Spinal cord (tissue), 10 donors: ENCODE measurements around the gene CFH. TPM values are rescaled to one million over a fixed set of nuclear protein-coding genes. Genes with fewer than 3 reads are reported as not detected.
"Not testable (repeated sequence)": the region's sequence is repeated elsewhere in the genome, so short reads cannot be mapped to it uniquely, and the experiment has no call there.

Experiments used
- DNase-seq, 6 donors: peaks; one replicate each; pipeline versions ENCODE4 v3.0.0 to v3.0.0-alpha.2; 2013 to 2015; ENCODE audit warnings: low spot score in 6 of 6, low read depth in 4 of 6
- H3K27ac ChIP-seq: one replicate; pipeline ENCODE4 v1.5.1; 2013; ENCODE audit warnings: low read depth, low read length, control low read depth
- H3K27me3 ChIP-seq: one replicate; pipeline ENCODE4 v1.6.1; 2013; ENCODE audit warnings: low read length; ENCODE audit not compliant: control insufficient read depth, insufficient read depth
- H3K36me3 ChIP-seq: one replicate; pipeline ENCODE4 v1.6.1; 2013; ENCODE audit warnings: low read length; ENCODE audit not compliant: control insufficient read depth, insufficient read depth
- H3K4me1 ChIP-seq: one replicate; pipeline ENCODE4 v1.6.1; 2013; ENCODE audit warnings: low read length; ENCODE audit not compliant: control insufficient read depth, insufficient read depth
- H3K4me3 ChIP-seq: one replicate; pipeline ENCODE4 v1.5.1; 2013; ENCODE audit warnings: low read depth, low read length, control low read depth
- H3K9me3 ChIP-seq: one replicate; pipeline ENCODE4 v1.6.1; 2013; ENCODE audit warnings: low read length; ENCODE audit not compliant: control insufficient read depth, insufficient read depth
- WGBS: methylation state at CpG from one replicate; pipeline ENCODE4 v1.1.5; 2013; ENCODE audit warnings: missing lambda C conversion rate; ENCODE audit not compliant: insufficient coverage; 5-methylcytosine and 5-hydroxymethylcytosine counted together
- polyA plus RNA-seq, 2 donors: library from polyadenylated mRNA; unstranded; fragments of 120-200 nt; gene quantifications; one replicate each; pipeline ENCODE4 v1.2.1, GENCODE V29; 2013; ENCODE audit not compliant: insufficient read length in 2 of 2
- total RNA-seq, 2 donors: library from RNA; depleted of rRNA in 1 of 2; stranded (reverse); fragments of 120-200 nt in 1 of 2; fragments of >200 nt in 1 of 2; gene quantifications; one replicate each; pipeline versions ENCODE4 v1.2.3 to v1.2.4, GENCODE V29; 2013 to 2014
- donor health status: healthy.

Gene CFH
- total and polyA plus RNA-seq, 4 donors, result 12.4 to 982 (median 132) TPM

- DNase-seq, result no peak
- Histone ChIP-seq H3K36me3 (no peaks in the 10 kb centered on the region), H3K4me1 (no peaks in the 10 kb centered on the region), H3K27ac (no peak overlapping the region), H3K9me3 (no peaks in the 10 kb centered on the region), H3K27me3 (no peaks in the 10 kb centered on the region), H3K4me3 (no peak overlapping the region)
- 97% methylated on average over 4 of the region's 6 CpGs for WGBS
Measured at GRCh38 chr1:196637606-196638005, 14.2 kb upstream of the CFH start.

- no peaks in the 10 kb centered on the region for H3K27me3 ChIP-seq
- WGBS, result no CpG with 5 or more reads among the region's 2 CpGs
- no peaks in the 10 kb centered on the region for H3K36me3 ChIP-seq
- no peak overlapping the region for H3K4me3 ChIP-seq
- no peak overlapping the region for H3K27ac ChIP-seq
- peak in 2 of 6 donors; percentile 6 to 25 for DNase-seq
- H3K4me1 ChIP-seq, result no peaks in the 10 kb centered on the region
- no peaks in the 10 kb centered on the region for H3K9me3 ChIP-seq
Measured at GRCh38 chr1:196638466-196638865, 13.4 kb upstream of the CFH start.

- not testable (repeated sequence) for H3K36me3 ChIP-seq, DNase-seq, H3K4me1 ChIP-seq, H3K27ac ChIP-seq, H3K9me3 ChIP-seq, H3K27me3 ChIP-seq, H3K4me3 ChIP-seq
- WGBS, result 75% methylated on average over 3 of the region's 5 CpGs
Measured at GRCh38 chr1:196639291-196639690, 12.6 kb upstream of the CFH start.

- Histone ChIP-seq H3K4me1 (no peaks in the 10 kb centered on the region), H3K4me3 (no peak overlapping the region), H3K9me3 (no peaks in the 10 kb centered on the region), H3K36me3 (no peaks in the 10 kb centered on the region), H3K27me3 (no peaks in the 10 kb centered on the region), H3K27ac (no peak overlapping the region)
- WGBS, result no CpG with 5 or more reads among the region's 1 CpG
- DNase-seq, result no peak
Measured at GRCh38 chr1:196640976-196641375, 10.9 kb upstream of the CFH start.

- WGBS, result 94% methylated on average over 6 of the region's 12 CpGs
- DNase-seq, result no peak
- Histone ChIP-seq H3K9me3 (no peaks in the 10 kb centered on the region), H3K4me1 (no peaks in the 10 kb centered on the region), H3K4me3 (no peak overlapping the region), H3K36me3 (no peaks in the 10 kb centered on the region), H3K27me3 (no peaks in the 10 kb centered on the region), H3K27ac (no peak overlapping the region)
Measured at GRCh38 chr1:196649990-196650389, 1.9 kb upstream of the CFH start.

- Histone ChIP-seq H3K9me3 (no peaks in the 10 kb centered on the region), H3K27me3 (no peaks in the 10 kb centered on the region), H3K4me3 (no peak overlapping the region), H3K4me1 (no peaks in the 10 kb centered on the region), H3K36me3 (no peaks in the 10 kb centered on the region), H3K27ac (no peak overlapping the region)
- 98% methylated on average over 8 of the region's 12 CpGs for WGBS
- DNase-seq, result no peak
Measured at GRCh38 chr1:196650403-196650802, 1.4 kb upstream of the CFH start.

- Histone ChIP-seq H3K4me3 (no peak overlapping the region), H3K4me1 (no peaks in the 10 kb centered on the region), H3K27ac (no peak overlapping the region), H3K36me3 (no peaks in the 10 kb centered on the region), H3K9me3 (no peaks in the 10 kb centered on the region), H3K27me3 (no peaks in the 10 kb centered on the region)
- WGBS, result no CpG with 5 or more reads among the region's 3 CpGs
- DNase-seq, result no peak
Measured at GRCh38 chr1:196651079-196651478, 764 bp upstream of the CFH start.

GRCh38 chr1:196654271-196654670 is 2.4 kb downstream of the CFH start:
- no CpG with 5 or more reads among the region's 2 CpGs for WGBS
- no peak overlapping the region for H3K4me3 ChIP-seq

GRCh38 chr1:196655071-196655470 is 3.2 kb downstream of the CFH start:
- Histone ChIP-seq H3K27ac (no peak overlapping the region), H3K36me3 (no peaks in the 10 kb centered on the region), H3K27me3 (no peaks in the 10 kb centered on the region), H3K4me1 (no peaks in the 10 kb centered on the region), H3K4me3 (no peak overlapping the region), H3K9me3 (no peaks in the 10 kb centered on the region)
- DNase-seq, result peak in 1 of 6 donors; percentile 14
- 80% methylated on average over 1 of the region's 3 CpGs for WGBS

More at GRCh38 chr1:196654271-196654670, 2.4 kb downstream of the CFH start:
- no peaks in the 10 kb centered on the region for H3K27me3 ChIP-seq
- H3K27ac ChIP-seq, result no peak overlapping the region
- H3K36me3 ChIP-seq, result no peaks in the 10 kb centered on the region
- DNase-seq, result no peak
- H3K4me1 ChIP-seq, result no peaks in the 10 kb centered on the region
- no peaks in the 10 kb centered on the region for H3K9me3 ChIP-seq

- Histone ChIP-seq H3K4me1 (no peaks in the 10 kb centered on the region), H3K36me3 (no peaks in the 10 kb centered on the region), H3K27ac (no peak overlapping the region), H3K9me3 (no peaks in the 10 kb centered on the region), H3K27me3 (no peaks in the 10 kb centered on the region), H3K4me3 (no peak overlapping the region)
- no peak for DNase-seq
- WGBS, result 78% methylated on average over 1 of the region's 3 CpGs
Measured at GRCh38 chr1:196655494-196655893, 3.7 kb downstream of the CFH start.
